HEK293 (cell line): ENCODE data around the gene PGPEP1.

ENCODE experiments used
- GLI4 ChIP-seq: fragments of 450-650 bp; formaldehyde crosslinking; IDR thresholded peaks from 2 replicates; pipeline ENCODE4 v1.5.1; 2016; ENCODE audit warnings: missing biosample characterization, missing genetic modification characterization
- GLIS1 ChIP-seq: fragments of 450-650 bp; formaldehyde crosslinking; IDR thresholded peaks from 2 replicates; pipeline ENCODE4 v1.5.1; 2016; ENCODE audit warnings: missing biosample characterization, missing genetic modification characterization
- IKZF3 ChIP-seq: fragments of 450-650 bp; IDR thresholded peaks from 2 replicates; pipeline ENCODE4 v1.5.0; 2018; ENCODE audit warnings: missing biosample characterization, mild to moderate bottlenecking, missing genetic modification characterization, moderate library complexity
- MZF1 ChIP-seq: fragments of 450-650 bp; formaldehyde crosslinking; IDR thresholded peaks from 2 replicates; pipeline ENCODE4 v1.5.1; 2017; ENCODE audit warnings: missing biosample characterization, missing genetic modification characterization, borderline replicate concordance
- PBX3 ChIP-seq: sonication (generic); formaldehyde crosslinking; IDR thresholded peaks from 2 replicates; pipeline ENCODE4 v1.8.1; 2022; ENCODE audit warnings: mild to moderate bottlenecking, moderate library complexity, missing genetic modification reagents
- PRDM6 ChIP-seq: fragments of 450-650 bp; formaldehyde crosslinking; IDR thresholded peaks from 2 replicates; pipeline ENCODE4 v1.5.1; 2017; ENCODE audit warnings: missing biosample characterization, missing genetic modification characterization
- SETDB1 ChIP-seq: IDR thresholded peaks from one replicate; pipeline ENCODE4 v1.6.1; 2017; ENCODE audit warnings: mild to moderate bottlenecking, low read length, moderate library complexity, mixed read lengths; ENCODE audit not compliant: insufficient read length
- SP2 ChIP-seq: fragments of 450-650 bp; formaldehyde crosslinking; IDR thresholded peaks from 2 replicates; pipeline ENCODE4 v1.5.1; 2016; ENCODE audit warnings: missing biosample characterization, missing genetic modification characterization
- YY2 ChIP-seq: fragments of 450-650 bp; formaldehyde crosslinking; IDR thresholded peaks from 2 replicates; pipeline ENCODE4 v1.5.1; 2016; ENCODE audit warnings: missing biosample characterization, missing genetic modification characterization
- ZBTB21 ChIP-seq: fragments of 450-650 bp; formaldehyde crosslinking; IDR thresholded peaks from 2 replicates; pipeline ENCODE4 v1.5.1; 2017; ENCODE audit warnings: missing biosample characterization, missing genetic modification characterization
- ZBTB26 ChIP-seq: fragments of 450-650 bp; formaldehyde crosslinking; optimal IDR thresholded peaks from 2 replicates; pipeline ENCODE3; 2016; ENCODE audit warnings: missing biosample characterization, mild to moderate bottlenecking, missing genetic modification characterization
- ZBTB49 ChIP-seq: fragments of 450-650 bp; formaldehyde crosslinking; IDR thresholded peaks from 2 replicates; pipeline ENCODE4 v1.5.1; 2016; ENCODE audit warnings: missing biosample characterization, missing genetic modification characterization, low read depth
- ZBTB8A ChIP-seq: fragments of 450-650 bp; formaldehyde crosslinking; IDR thresholded peaks from 2 replicates; pipeline ENCODE4 v1.5.1; 2016; ENCODE audit warnings: missing biosample characterization, missing genetic modification characterization
- ZFHX2 ChIP-seq: fragments of 450-650 bp; formaldehyde crosslinking; conservative IDR thresholded peaks from 2 replicates; pipeline ENCODE4 v1.5.1; 2016; ENCODE audit warnings: missing biosample characterization, missing genetic modification characterization
- ZFP41 ChIP-seq: fragments of 450-650 bp; formaldehyde crosslinking; IDR thresholded peaks from 2 replicates; pipeline ENCODE4 v1.5.1; 2016; ENCODE audit warnings: missing biosample characterization, missing genetic modification characterization, borderline replicate concordance
- ZIC2 ChIP-seq: fragments of 450-650 bp; formaldehyde crosslinking; IDR thresholded peaks from 2 replicates; pipeline ENCODE4 v1.5.1; 2016; ENCODE audit warnings: missing biosample characterization, missing genetic modification characterization
- ZNF10 ChIP-seq: fragments of 450-650 bp; formaldehyde crosslinking; IDR thresholded peaks from 2 replicates; pipeline ENCODE4 v1.5.1; 2017; ENCODE audit warnings: missing biosample characterization, missing genetic modification characterization
- ZNF112 ChIP-seq: fragments of 450-650 bp; formaldehyde crosslinking; IDR thresholded peaks from 2 replicates; pipeline ENCODE4 v1.5.0; 2017; ENCODE audit warnings: missing biosample characterization, missing genetic modification characterization
- ZNF239 ChIP-seq: fragments of 450-650 bp; formaldehyde crosslinking; IDR thresholded peaks from 2 replicates; pipeline ENCODE4 v1.5.1; 2016; ENCODE audit warnings: missing biosample characterization, missing genetic modification characterization
- ZNF26 ChIP-seq: fragments of 450-650 bp; formaldehyde crosslinking; IDR thresholded peaks from 2 replicates; pipeline ENCODE4 v1.5.1; 2016; ENCODE audit warnings: missing biosample characterization, missing genetic modification characterization
- ZNF335 ChIP-seq: fragments of 450-650 bp; formaldehyde crosslinking; conservative IDR thresholded peaks from 2 replicates; pipeline ENCODE4 v1.5.1; 2016; ENCODE audit warnings: missing biosample characterization, missing genetic modification characterization
- ZNF354C ChIP-seq: fragments of 450-650 bp; formaldehyde crosslinking; IDR thresholded peaks from 2 replicates; pipeline ENCODE4 v1.5.1; 2016; ENCODE audit warnings: missing biosample characterization, missing genetic modification characterization, low read depth, borderline replicate concordance
- ZNF426 ChIP-seq: fragments of 450-650 bp; formaldehyde crosslinking; IDR thresholded peaks from 2 replicates; pipeline ENCODE4 v1.5.1; 2017; ENCODE audit warnings: missing biosample characterization, missing genetic modification characterization, mild to moderate bottlenecking, inconsistent platforms, moderate library complexity
- ZNF510 ChIP-seq: fragments of 450-650 bp; formaldehyde crosslinking; IDR thresholded peaks from 2 replicates; pipeline ENCODE4 v1.5.1; 2018; ENCODE audit warnings: mild to moderate bottlenecking, missing genetic modification characterization, missing biosample characterization; ENCODE audit not compliant: insufficient replicate concordance
- ZNF530 ChIP-seq: fragments of 450-650 bp; formaldehyde crosslinking; IDR thresholded peaks from 2 replicates; pipeline ENCODE4 v1.5.1; 2016; ENCODE audit warnings: low read depth, missing biosample characterization, missing genetic modification characterization
- ZNF626 ChIP-seq: fragments of 450-650 bp; sonication (Bioruptor Pico); formaldehyde crosslinking; IDR thresholded peaks from 2 replicates; pipeline ENCODE4 v1.5.1; 2018; ENCODE audit warnings: missing biosample characterization, missing genetic modification characterization, inconsistent platforms
- ZNF639 ChIP-seq: fragments of 450-650 bp; formaldehyde crosslinking; IDR thresholded peaks from 2 replicates; pipeline ENCODE4 v1.5.1; 2016; ENCODE audit warnings: missing biosample characterization, missing genetic modification characterization
- ZNF658 ChIP-seq: fragments of 450-650 bp; formaldehyde crosslinking; IDR thresholded peaks from 2 replicates; pipeline ENCODE4; 2016; ENCODE audit warnings: missing biosample characterization, missing genetic modification characterization
- ZNF704 ChIP-seq: fragments of 450-650 bp; formaldehyde crosslinking; IDR thresholded peaks from 2 replicates; pipeline ENCODE4 v1.5.1; 2016; ENCODE audit warnings: missing biosample characterization, missing genetic modification characterization
- ZNF76 ChIP-seq: fragments of 450-650 bp; formaldehyde crosslinking; IDR thresholded peaks from 2 replicates; pipeline ENCODE4; 2016; ENCODE audit warnings: low read depth, missing biosample characterization, missing genetic modification characterization, borderline replicate concordance

PGPEP1 gene

GRCh38 chr19:18328340-18329034, 11.9 kb upstream of the PGPEP1 start (continued):
- TF ChIP-seq ZNF335 (tag by site-specific recombination): peak; percentile 33; the same call in 1 of the 2 replicates
- no peak for TF ChIP-seq ZNF510
- TF ChIP-seq ZFHX2 (tag by site-specific recombination): no peak
- no peak for TF ChIP-seq MZF1 (tag by site-specific recombination)
- TF ChIP-seq ZFP41 (tag by site-specific recombination): no peak
- TF ChIP-seq IKZF3 (tag by site-specific recombination): peak; percentile 79
- no peak for TF ChIP-seq ZNF639 (tag by site-specific recombination)
- TF ChIP-seq ZNF239: no peak
- TF ChIP-seq ZNF626 (tag by site-specific recombination): no peak
- TF ChIP-seq ZNF26 (tag by site-specific recombination): no peak
- TF ChIP-seq ZNF112 (tag by site-specific recombination): no peak
- TF ChIP-seq GLI4 (tag by site-specific recombination): no peak
- TF ChIP-seq YY2 (tag by site-specific recombination): no peak
- no peak for TF ChIP-seq ZNF354C (tag by site-specific recombination)
- no peak for TF ChIP-seq ZNF530 (tag by site-specific recombination)
- no peak for TF ChIP-seq ZNF658 (tag by site-specific recombination)
- peak; percentile 88 for TF ChIP-seq SP2 (tag by site-specific recombination)
- peak; percentile 40 for TF ChIP-seq SETDB1
- no peak for TF ChIP-seq PBX3 (CRISPR knock-in tag)
- peak; percentile 33; the same call in 1 of the 2 replicates for TF ChIP-seq GLIS1 (tag by site-specific recombination)
- no peak for TF ChIP-seq ZNF76 (tag by site-specific recombination)
- no peak for TF ChIP-seq ZNF704 (tag by site-specific recombination)
- no peak for TF ChIP-seq ZBTB21 (tag by site-specific recombination)
- no peak for TF ChIP-seq PRDM6 (tag by site-specific recombination)
- no peak for TF ChIP-seq ZNF426 (tag by site-specific recombination)
- TF ChIP-seq ZNF10 (tag by site-specific recombination): no peak
- TF ChIP-seq ZIC2 (tag by site-specific recombination): no peak
- no peak for TF ChIP-seq ZBTB26 (tag by site-specific recombination)
- TF ChIP-seq ZBTB8A: no peak
- no peak for TF ChIP-seq ZBTB49 (tag by site-specific recombination)
